PC-9 (cell line): ENCODE measurements around the gene ARFRP1. TPM values are rescaled to one million over a fixed set of nuclear protein-coding genes. Genes with fewer than 3 reads are reported as not detected.
"Not testable (repeated sequence)": the region's sequence is repeated elsewhere in the genome, so short reads cannot be mapped to it uniquely, and the experiment has no call there.

ENCODE experiments used
- BruUV-seq: library from RNA; stranded (reverse); fragments of 400-500 nt; replicated peaks from 2 replicates; lab custom pipeline; 2021; lab: Mats Ljungman, UMichigan
- CTCF ChIA-PET: fragments of 300-600 bp; sonication (Branson Sonifier 250); formaldehyde crosslinking; loops from one replicate; lab custom pipeline; 2022; ENCODE audit warnings: antibody characterized with exemption; lab: Charles Lee
- POLR2A ChIA-PET: fragments of 300-600 bp; sonication (Branson Sonifier 250); formaldehyde crosslinking; loops from one replicate; lab custom pipeline; 2022; ENCODE audit warnings: antibody characterized with exemption; ENCODE audit not compliant: unreplicated experiment; lab: Charles Lee
- DNase-seq, 2 experiments: peaks; one replicate each; pipeline versions ENCODE4 v3.0.0 to v3.0.0-alpha.2; 2015 to 2022; ENCODE audit warnings: mixed read lengths in 1 of 2
- H2AFZ ChIP-seq: fragments of 200-600 bp; sonication (generic); 2 replicates; pipeline ENCODE4 v1.8.1; 2017; ENCODE audit warnings: antibody characterized with exemption
- H3F3A ChIP-seq: fragments of 200-600 bp; sonication (generic); 2 replicates; pipeline ENCODE4 v1.8.1; 2017; ENCODE audit warnings: antibody characterized with exemption, mild to moderate bottlenecking, low read depth; ENCODE audit not compliant: insufficient read depth
- H3K27ac ChIP-seq: fragments of 200-600 bp; sonication (generic); 2 replicates; pipeline ENCODE4 v1.6.1; 2016; ENCODE audit warnings: mixed run types
- H3K27me3 ChIP-seq: fragments of 200-600 bp; sonication (generic); 2 replicates; pipeline ENCODE4 v1.6.1; 2016; ENCODE audit warnings: low read depth, mixed run types; ENCODE audit not compliant: insufficient read depth
- H3K36me3 ChIP-seq: fragments of 200-600 bp; sonication (generic); 2 replicates; pipeline ENCODE4 v1.6.1; 2016; ENCODE audit warnings: low read depth, mixed run types
- H3K4me1 ChIP-seq: fragments of 200-600 bp; sonication (generic); replicated peaks from 2 replicates; pipeline ENCODE4 v1.6.1; 2016; ENCODE audit warnings: mixed run types; ENCODE audit not compliant: insufficient read depth
- H3K4me2 ChIP-seq: fragments of 200-600 bp; sonication (generic); 2 replicates; pipeline ENCODE4 v1.6.1; 2017; ENCODE audit warnings: mixed run types
- H3K4me3 ChIP-seq: fragments of 200-600 bp; sonication (generic); 2 replicates; pipeline ENCODE4 v1.6.1; 2016; ENCODE audit warnings: mixed run types
- H3K79me2 ChIP-seq: fragments of 200-600 bp; sonication (generic); 2 replicates; pipeline ENCODE4 v1.6.1; 2017; ENCODE audit warnings: low read depth, mixed run types
- H3K9me2 ChIP-seq: fragments of 200-600 bp; sonication (generic); 2 replicates; pipeline ENCODE4 v1.8.1; 2017; ENCODE audit warnings: mild to moderate bottlenecking; ENCODE audit not compliant: insufficient read depth
- H3K9me3 ChIP-seq: fragments of 200-600 bp; sonication (generic); 2 replicates; pipeline ENCODE4 v1.8.1; 2016; ENCODE audit warnings: low read depth; ENCODE audit not compliant: insufficient read depth
- H4K20me1 ChIP-seq: fragments of 200-600 bp; sonication (generic); 2 replicates; pipeline ENCODE4 v1.8.1; 2017; ENCODE audit not compliant: insufficient read depth
- EZH2 ChIP-seq: fragments of 200-600 bp; sonication (generic); IDR thresholded peaks from 2 replicates; pipeline ENCODE4 v1.8.0; 2017; ENCODE audit warnings: antibody characterized with exemption, low read depth
- intact Hi-C: fragments of 100-400 bp; cut with micrococcal nuclease; formaldehyde crosslinking; loops from one replicate; pipeline ENCODE4 v1.10.0; 2022; ENCODE audit not compliant: unreplicated experiment
- total RNA-seq: library from RNA; stranded (reverse); gene quantifications from 2 replicates; pipeline ENCODE4 v1.2.3, GENCODE V29; 2021
- TF ChIP-seq, protein P1 (sequence below): fragments of 200-600 bp; sonication (generic); conservative IDR thresholded peaks from 2 replicates; pipeline ENCODE4 v1.6.1; 2017; ENCODE audit warnings: mixed run types, antibody characterized with exemption, mild to moderate bottlenecking, moderate library complexity

ARFRP1 gene
- total RNA-seq, 1 experiment from 2014 or later, result 59.1 TPM

DNA sequence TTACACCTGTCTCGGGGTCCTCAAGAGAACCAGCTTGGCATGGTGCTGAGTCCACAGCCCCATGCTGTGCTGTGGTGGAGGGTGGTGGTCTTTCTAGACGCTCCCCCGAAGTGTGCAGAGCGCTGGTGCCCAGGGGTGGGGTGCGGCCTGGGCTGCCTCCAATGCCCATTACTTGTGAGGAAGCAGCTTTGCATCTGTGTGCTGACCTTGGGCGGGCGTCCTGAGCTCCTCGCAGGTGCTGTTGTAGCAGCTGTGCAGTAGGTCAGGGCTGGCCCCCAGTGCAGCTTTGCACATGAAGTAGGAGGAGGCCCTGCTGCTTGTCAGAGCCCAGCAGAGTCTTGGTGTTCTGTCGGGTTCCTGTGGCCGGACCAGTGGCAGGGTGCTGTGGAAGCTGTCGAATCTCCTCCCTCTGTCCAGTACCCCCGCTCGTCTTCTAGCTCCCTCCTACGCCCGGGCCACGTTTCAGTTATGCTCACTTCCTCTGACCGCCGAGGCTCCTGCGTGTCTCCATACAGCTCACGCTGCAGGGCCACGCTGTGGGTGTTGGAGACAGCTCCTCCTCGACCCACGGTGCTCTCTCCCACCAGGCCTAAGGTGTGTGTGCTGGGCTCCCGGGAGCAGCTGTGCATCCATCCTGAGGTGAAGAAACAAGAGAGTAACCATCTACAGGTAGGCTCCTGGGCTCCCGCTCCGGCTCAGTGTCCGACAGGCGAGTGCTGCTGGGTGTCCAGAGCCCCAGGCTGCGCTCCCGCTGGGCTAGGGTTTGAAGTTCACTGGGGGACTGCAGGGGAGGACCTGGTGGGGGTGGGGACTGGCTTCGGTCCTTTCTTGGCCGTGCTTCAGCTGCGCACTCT is 45.6 kb downstream of the ARFRP1 start:
- no peaks in the 10 kb centered on the region for H3K9me3 ChIP-seq
- intact Hi-C loops, result no loop called here
- H3K4me1 ChIP-seq, result peaks cover 18% of the 10 kb centered on the region
- no peaks in the 10 kb centered on the region for H3K27me3 ChIP-seq
- H3F3A ChIP-seq, result no peaks in the 10 kb centered on the region
- H2AFZ ChIP-seq, result no peak overlapping the region
- peaks cover 25% of the 10 kb centered on the region for H3K79me2 ChIP-seq
- H3K27ac ChIP-seq, result no peak overlapping the region
- BruUV-seq, result no TSS peak
- no peaks in the 10 kb centered on the region for H4K20me1 ChIP-seq
- H3K36me3 ChIP-seq, result peaks cover 16% of the 10 kb centered on the region
- ChIA-PET CTCF (no interaction called here), POLR2A (no interaction called here)
- TF ChIP-seq, protein P1, sequence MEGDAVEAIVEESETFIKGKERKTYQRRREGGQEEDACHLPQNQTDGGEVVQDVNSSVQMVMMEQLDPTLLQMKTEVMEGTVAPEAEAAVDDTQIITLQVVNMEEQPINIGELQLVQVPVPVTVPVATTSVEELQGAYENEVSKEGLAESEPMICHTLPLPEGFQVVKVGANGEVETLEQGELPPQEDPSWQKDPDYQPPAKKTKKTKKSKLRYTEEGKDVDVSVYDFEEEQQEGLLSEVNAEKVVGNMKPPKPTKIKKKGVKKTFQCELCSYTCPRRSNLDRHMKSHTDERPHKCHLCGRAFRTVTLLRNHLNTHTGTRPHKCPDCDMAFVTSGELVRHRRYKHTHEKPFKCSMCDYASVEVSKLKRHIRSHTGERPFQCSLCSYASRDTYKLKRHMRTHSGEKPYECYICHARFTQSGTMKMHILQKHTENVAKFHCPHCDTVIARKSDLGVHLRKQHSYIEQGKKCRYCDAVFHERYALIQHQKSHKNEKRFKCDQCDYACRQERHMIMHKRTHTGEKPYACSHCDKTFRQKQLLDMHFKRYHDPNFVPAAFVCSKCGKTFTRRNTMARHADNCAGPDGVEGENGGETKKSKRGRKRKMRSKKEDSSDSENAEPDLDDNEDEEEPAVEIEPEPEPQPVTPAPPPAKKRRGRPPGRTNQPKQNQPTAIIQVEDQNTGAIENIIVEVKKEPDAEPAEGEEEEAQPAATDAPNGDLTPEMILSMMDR, result no peak
- no peak for TF ChIP-seq EZH2
- H3K9me2 ChIP-seq, result no peaks in the 10 kb centered on the region
- no peak overlapping the region for H3K4me3 ChIP-seq
- no peak overlapping the region for H3K4me2 ChIP-seq
- DNase-seq, result no peak

DNA sequence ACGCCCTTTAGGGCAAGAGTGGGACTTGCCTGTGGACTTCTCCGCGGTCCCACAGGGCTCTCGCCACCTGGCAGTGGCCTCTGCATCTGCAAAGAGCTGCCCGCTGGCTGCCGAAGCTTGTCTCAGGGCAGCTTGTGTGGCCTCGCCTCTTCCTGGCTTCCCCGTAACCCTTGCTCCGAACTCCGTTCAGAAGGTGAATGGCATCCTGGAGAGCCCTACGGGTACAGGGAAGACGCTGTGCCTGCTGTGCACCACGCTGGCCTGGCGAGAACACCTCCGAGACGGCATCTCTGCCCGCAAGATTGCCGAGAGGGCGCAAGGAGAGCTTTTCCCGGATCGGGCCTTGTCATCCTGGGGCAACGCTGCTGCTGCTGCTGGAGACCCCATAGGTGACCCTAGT is 46.7 kb downstream of the ARFRP1 start:
- H2AFZ ChIP-seq, result no peak overlapping the region
- H4K20me1 ChIP-seq, result no peaks in the 10 kb centered on the region
- ChIA-PET CTCF (no interaction called here), POLR2A (no interaction called here)
- H3K4me1 ChIP-seq, result peaks cover 18% of the 10 kb centered on the region
- no peaks in the 10 kb centered on the region for H3K9me2 ChIP-seq
- no peak overlapping the region for H3K27ac ChIP-seq
- no peak overlapping the region for H3K4me3 ChIP-seq
- H3K36me3 ChIP-seq, result peaks cover 10% of the 10 kb centered on the region
- no peaks in the 10 kb centered on the region for H3K27me3 ChIP-seq
- BruUV-seq, result no TSS peak
- no peak for TF ChIP-seq EZH2
- TF ChIP-seq, protein P1, result no peak
- no peak for DNase-seq
- peaks cover 25% of the 10 kb centered on the region for H3K79me2 ChIP-seq
- no peaks in the 10 kb centered on the region for H3F3A ChIP-seq
- H3K4me2 ChIP-seq, result no peak overlapping the region
- H3K9me3 ChIP-seq, result no peaks in the 10 kb centered on the region
- intact Hi-C loops, result no loop called here

DNA sequence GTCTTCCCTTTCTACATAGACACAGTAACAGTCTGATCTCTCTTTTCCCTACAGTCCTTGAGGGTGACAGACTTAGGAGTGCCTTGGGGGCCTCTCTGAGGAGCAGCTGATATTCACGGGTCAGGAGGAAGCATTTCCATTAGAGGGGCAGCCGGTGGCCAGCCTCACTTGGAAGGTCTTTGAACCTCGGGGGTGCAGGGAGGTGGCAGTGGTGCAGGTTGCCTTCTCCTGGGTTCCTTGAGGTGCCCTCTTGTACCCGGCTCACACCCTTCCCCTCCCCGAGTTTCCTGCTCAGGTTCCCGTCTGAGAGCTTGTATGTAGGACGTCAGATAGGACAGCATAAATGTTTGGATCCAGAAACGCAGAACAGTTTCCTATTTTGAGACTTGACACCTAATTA is 47.2 kb downstream of the ARFRP1 start:
- Histone ChIP-seq H3K27ac (no peak overlapping the region), H3F3A (no peaks in the 10 kb centered on the region), H3K4me2 (no peak overlapping the region), H3K4me1 (peaks cover 18% of the 10 kb centered on the region), H4K20me1 (no peaks in the 10 kb centered on the region), H3K36me3 (peaks cover 8% of the 10 kb centered on the region), H2AFZ (no peak overlapping the region), H3K9me2 (no peaks in the 10 kb centered on the region), H3K4me3 (no peak overlapping the region), H3K79me2 (peaks cover 25% of the 10 kb centered on the region), H3K27me3 (no peaks in the 10 kb centered on the region), H3K9me3 (no peaks in the 10 kb centered on the region)
- no TSS peak for BruUV-seq
- ChIA-PET POLR2A (no interaction called here), CTCF (no interaction called here)
- DNase-seq, result no peak
- intact Hi-C loops, result no loop called here
- no peak for TF ChIP-seq EZH2
- TF ChIP-seq, protein P1, result no peak

DNA sequence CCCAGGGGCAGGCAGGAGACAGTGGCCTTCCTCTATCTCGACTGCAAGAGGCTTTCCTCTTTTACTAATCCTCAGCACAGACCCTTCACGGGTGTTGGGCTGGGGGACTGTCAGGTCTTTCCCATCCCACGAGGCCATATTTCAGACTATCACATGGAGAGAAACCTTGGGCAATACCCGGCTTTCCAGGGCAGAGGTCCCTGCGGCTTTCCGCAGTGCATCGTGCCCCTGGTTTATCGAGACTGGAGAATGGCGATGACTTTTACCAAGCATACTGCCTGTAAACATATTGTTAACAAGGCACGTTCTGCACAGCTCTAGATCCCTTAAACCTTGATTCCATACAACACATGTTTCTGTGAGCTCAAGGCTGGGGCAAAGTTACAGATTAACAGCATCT is 47.6 kb downstream of the ARFRP1 start:
- H3K4me3 ChIP-seq, CTCF ChIA-PET, intact Hi-C loops, H3K9me3 ChIP-seq, POLR2A ChIA-PET, H3K27ac ChIP-seq, H3K9me2 ChIP-seq, H3K36me3 ChIP-seq, BruUV-seq, H4K20me1 ChIP-seq, H3F3A ChIP-seq, H3K4me2 ChIP-seq, H3K27me3 ChIP-seq, H2AFZ ChIP-seq, DNase-seq: not testable (repeated sequence)
- Histone ChIP-seq H3K79me2 (peaks cover 25% of the 10 kb centered on the region), H3K4me1 (peaks cover 18% of the 10 kb centered on the region)
